GM21619 (cell line): Measurements from ENCODE around the gene ZCCHC14.

ENCODE experiments used
- ATAC-seq: cut with Tn5 transposase; IDR thresholded peaks from one replicate; pipeline ENCODE4 v1.9.1; 2021; ENCODE audit not compliant: unreplicated experiment

ZCCHC14 gene

GRCh38 chr16:87435372-87436224, 57.2 kb downstream of the ZCCHC14 start:
- no peak for ATAC-seq

- no peak for ATAC-seq
Observed at GRCh38 chr16:87434146-87434667, 58.6 kb downstream of the ZCCHC14 start.

- no peak for ATAC-seq
Observed at GRCh38 chr16:87432330-87432915, 60.4 kb downstream of the ZCCHC14 start.

GRCh38 chr16:87431926-87432325, 60.9 kb downstream of the ZCCHC14 start:
- ATAC-seq = no peak

- ATAC-seq = no peak
Observed at GRCh38 chr16:87426423-87427215, 66.2 kb downstream of the ZCCHC14 start.

GRCh38 chr16:87425941-87426340, 66.9 kb downstream of the ZCCHC14 start:
- no peak for ATAC-seq

- ATAC-seq = no peak
Observed at GRCh38 chr16:87424266-87424665, 68.6 kb downstream of the ZCCHC14 start.

GRCh38 chr16:87423429-87423828, 69.4 kb downstream of the ZCCHC14 start:
- ATAC-seq = no peak

GRCh38 chr16:87422106-87422505, 70.7 kb downstream of the ZCCHC14 start:
- no peak for ATAC-seq

GRCh38 chr16:87421003-87421912, 71.6 kb downstream of the ZCCHC14 start:
- no peak for ATAC-seq

- no peak for ATAC-seq
Observed at GRCh38 chr16:87420026-87421002, 72.5 kb downstream of the ZCCHC14 start.

- ATAC-seq = no peak
Observed at GRCh38 chr16:87418644-87419043, 74.2 kb downstream of the ZCCHC14 start.

GRCh38 chr16:87418216-87418615, 74.6 kb downstream of the ZCCHC14 start:
- no peak for ATAC-seq

GRCh38 chr16:87417528-87417910, 75.3 kb downstream of the ZCCHC14 start:
- no peak for ATAC-seq

- no peak for ATAC-seq
Observed at GRCh38 chr16:87416826-87417527, 75.8 kb downstream of the ZCCHC14 start.

GRCh38 chr16:87415441-87415840, 77.4 kb downstream of the ZCCHC14 start:
- ATAC-seq = no peak

GRCh38 chr16:87414251-87414680, 78.6 kb downstream of the ZCCHC14 start:
- no peak for ATAC-seq

- ATAC-seq = no peak
Observed at GRCh38 chr16:87412996-87413421, 79.8 kb downstream of the ZCCHC14 start.
